ENCODE results near the gene PDCD2.
"Not testable (repeated sequence)": the region's sequence is repeated elsewhere in the genome, so short reads cannot be mapped to it uniquely, and the experiment has no call there.

Gene PDCD2

GRCh38 chr6:170552765-170553533 lies 31.5 kb downstream of the PDCD2 start, which contains the start of gene PSMB1:
PSMB1 (minus strand) TSS chr6:170553307; CDS start chr6:170553242, 65 bp downstream.
- DNase-seq (ENCODE audit: low read depth in 2 of 2), result peak; percentile 44 to 60

GRCh38 chr6:170545405-170545804 lies 39.0 kb downstream of the PDCD2 start:
- no peak for DNase-seq (ENCODE audit: low read depth in 2 of 2)

- DNase-seq (ENCODE audit: low read depth in 2 of 2), result no peak
These were observed 42.3 kb downstream of the PDCD2 start for GRCh38 chr6:170542031-170542719.

GRCh38 chr6:170537329-170537728 lies 47.1 kb downstream of the PDCD2 start:
- DNase-seq (ENCODE audit: low read depth in 2 of 2), result no peak

- no peak for DNase-seq (ENCODE audit: low read depth in 2 of 2)
These were observed 47.8 kb downstream of the PDCD2 start for GRCh38 chr6:170536671-170537070.

- no peak for DNase-seq (ENCODE audit: low read depth in 2 of 2)
These were observed 49.4 kb downstream of the PDCD2 start for GRCh38 chr6:170535004-170535403.

- DNase-seq (ENCODE audit: low read depth in 2 of 2), result no peak
These were observed 50.6 kb downstream of the PDCD2 start for GRCh38 chr6:170533792-170534191.

- no peak for DNase-seq (ENCODE audit: low read depth in 2 of 2)
These were observed 51.5 kb downstream of the PDCD2 start for GRCh38 chr6:170532867-170533488.

- peak in 1 of 2 donors; percentile 34 for DNase-seq (ENCODE audit: low read depth in 2 of 2)
These were observed 54.5 kb downstream of the PDCD2 start for GRCh38 chr6:170529839-170530469.

- not testable (repeated sequence) for DNase-seq (ENCODE audit: low read depth in 2 of 2)
These were observed 56.4 kb downstream of the PDCD2 start for GRCh38 chr6:170527995-170528394.

- DNase-seq (ENCODE audit: low read depth in 2 of 2), result no peak
These were observed 58.6 kb downstream of the PDCD2 start for GRCh38 chr6:170525795-170526194.

Measured in stimulated activated CD4-positive, alpha-beta T cell treated with anti-CD3 and anti-CD28 coated beads, Interleukin-1b, Interleukin-23, amount 100 ng/mL, for 1 hour (primary cell).